Erythroblast (primary cell): ENCODE data around the gene ANTXR1.
A peak's percentile ranks its signal among the peaks of the same experiment; 100 is the strongest.
"Not testable (repeated sequence)": the region's sequence is repeated elsewhere in the genome, so short reads cannot be mapped to it uniquely, and the experiment has no call there.

Experiments used
- DNase-seq, 2 experiments: peaks; one replicate each; lab custom pipeline; 2025; lab: John Stamatoyannopoulos, UW
- GATA1 ChIP-seq: IDR thresholded peaks from 2 replicates; pipeline ENCODE4 v1.6.1; 2011; ENCODE audit warnings: low read depth, mild to moderate bottlenecking, control low read depth, low read length, moderate library complexity
- POLR2A ChIP-seq: IDR thresholded peaks from 2 replicates; pipeline ENCODE4 v1.6.1; 2011; ENCODE audit warnings: mild to moderate bottlenecking, low read length

Gene ANTXR1

GRCh38 chr2:69173706-69174105 is 160.7 kb downstream of the ANTXR1 start:
- DNase-seq, result no peak

GRCh38 chr2:69174211-69174610 is 161.2 kb downstream of the ANTXR1 start:
- not testable (repeated sequence) for DNase-seq

More at GRCh38 chr2:69173706-69174105, 160.7 kb downstream of the ANTXR1 start:
- TF ChIP-seq GATA1, result no peak
- TF ChIP-seq POLR2A, result no peak

GRCh38 chr2:69175790-69176715 is 163.1 kb downstream of the ANTXR1 start:
- no peak for DNase-seq
- TF ChIP-seq GATA1, result no peak
- no peak for TF ChIP-seq POLR2A

- peak; percentile 29 to 30 for DNase-seq
- TF ChIP-seq POLR2A (no peak), GATA1 (no peak)
Measured at GRCh38 chr2:69177063-69177771, 164.2 kb downstream of the ANTXR1 start.

GRCh38 chr2:69177785-69178636 is 165.0 kb downstream of the ANTXR1 start:
- TF ChIP-seq POLR2A, result no peak
- TF ChIP-seq GATA1, result no peak
- peak; percentile 85 to 89 for DNase-seq

- DNase-seq, result no peak
- TF ChIP-seq POLR2A, result no peak
- TF ChIP-seq GATA1, result no peak
Measured at GRCh38 chr2:69178756-69179155, 165.8 kb downstream of the ANTXR1 start.

- TF ChIP-seq GATA1 (no peak), POLR2A (no peak)
- no peak for DNase-seq
Measured at GRCh38 chr2:69180227-69180626, 167.2 kb downstream of the ANTXR1 start.

GRCh38 chr2:69180974-69181373 is 168.0 kb downstream of the ANTXR1 start:
- DNase-seq, result no peak
- no peak for TF ChIP-seq POLR2A

GRCh38 chr2:69181806-69182427 is 168.9 kb downstream of the ANTXR1 start:
- no peak for TF ChIP-seq POLR2A
- no peak for TF ChIP-seq GATA1

GRCh38 chr2:69183659-69184058 is 170.7 kb downstream of the ANTXR1 start:
- TF ChIP-seq POLR2A, result no peak
- TF ChIP-seq GATA1, result no peak
- DNase-seq, result no peak

More at GRCh38 chr2:69181806-69182427, 168.9 kb downstream of the ANTXR1 start:
- peak; percentile 21 to 24 for DNase-seq

- TF ChIP-seq GATA1 (no peak), POLR2A (no peak)
- DNase-seq, result no peak
Measured at GRCh38 chr2:69184224-69184623, 171.2 kb downstream of the ANTXR1 start.

- TF ChIP-seq GATA1 (no peak), POLR2A (no peak)
- DNase-seq, result no peak
Measured at GRCh38 chr2:69185807-69186206, 172.8 kb downstream of the ANTXR1 start.

- DNase-seq, result no peak
- no peak for TF ChIP-seq GATA1
- TF ChIP-seq POLR2A, result no peak
Measured at GRCh38 chr2:69186614-69187013, 173.6 kb downstream of the ANTXR1 start.
